ENCODE measurements around the gene ZNF575.
"Not testable (repeated sequence)": the region's sequence is repeated elsewhere in the genome, so short reads cannot be mapped to it uniquely, and the experiment has no call there.

Gene ZNF575

DNA sequence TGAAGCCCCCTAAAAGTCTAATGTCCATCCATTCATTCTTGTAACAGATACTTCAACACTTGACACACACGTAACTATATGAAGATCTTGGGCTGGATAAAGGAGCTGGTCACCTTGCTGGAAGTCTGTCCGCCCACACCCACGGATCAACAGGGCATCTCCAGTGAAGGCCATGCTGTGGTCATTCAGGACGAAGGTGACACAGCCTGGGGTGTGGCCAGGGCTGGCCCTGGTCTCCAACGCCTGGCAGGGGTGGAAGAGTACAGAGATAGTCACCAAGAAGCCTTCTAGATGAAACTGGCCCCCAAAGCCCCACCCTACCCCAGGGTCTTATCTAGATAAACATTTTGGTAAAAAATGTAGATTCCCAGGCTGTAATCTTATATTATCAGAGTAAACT is 21.7 kb upstream of the ZNF575 start:
- no peak for DNase-seq (ENCODE audit: low read depth)

DNA sequence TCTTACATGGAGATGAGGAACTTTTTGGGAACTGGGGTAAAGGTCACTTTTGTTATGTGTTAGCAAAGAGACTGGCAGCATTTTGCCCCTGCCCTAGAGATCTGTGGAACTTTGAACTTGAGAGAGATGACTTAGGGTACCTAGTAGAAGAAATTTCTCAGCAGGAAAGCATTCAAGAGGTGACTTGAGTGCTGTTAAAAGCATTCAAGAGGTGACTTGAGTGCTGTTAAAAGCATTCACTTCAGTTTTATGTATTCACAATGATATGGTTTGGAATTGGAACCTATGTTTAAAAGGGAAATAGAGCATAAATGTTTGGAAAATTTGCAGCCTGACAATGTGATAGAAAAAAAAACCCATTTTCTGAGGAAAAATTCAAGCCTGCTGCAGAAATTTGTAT is 20.6 kb upstream of the ZNF575 start:
- DNase-seq (ENCODE audit: low read depth), result not testable (repeated sequence)

DNA sequence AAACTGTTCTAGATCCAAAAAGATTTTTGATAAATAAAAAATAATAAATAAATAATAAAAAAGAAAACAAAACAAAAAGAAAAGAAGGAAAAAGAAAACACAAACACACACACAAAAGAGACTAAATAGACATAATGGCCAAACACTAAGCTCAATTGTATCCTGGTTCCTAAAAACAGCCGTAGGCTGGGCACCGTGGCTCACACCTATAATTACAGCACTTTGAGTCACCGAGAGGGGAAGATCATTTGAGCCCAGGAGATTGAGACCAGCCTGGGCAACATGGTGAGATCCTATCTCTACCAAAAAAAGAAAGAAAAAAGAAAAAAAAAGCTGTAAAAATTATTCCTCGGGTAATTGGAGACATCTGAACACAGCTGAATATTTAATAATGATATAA is 14.9 kb upstream of the ZNF575 start:
- DNase-seq (ENCODE audit: low read depth), result no peak

DNA sequence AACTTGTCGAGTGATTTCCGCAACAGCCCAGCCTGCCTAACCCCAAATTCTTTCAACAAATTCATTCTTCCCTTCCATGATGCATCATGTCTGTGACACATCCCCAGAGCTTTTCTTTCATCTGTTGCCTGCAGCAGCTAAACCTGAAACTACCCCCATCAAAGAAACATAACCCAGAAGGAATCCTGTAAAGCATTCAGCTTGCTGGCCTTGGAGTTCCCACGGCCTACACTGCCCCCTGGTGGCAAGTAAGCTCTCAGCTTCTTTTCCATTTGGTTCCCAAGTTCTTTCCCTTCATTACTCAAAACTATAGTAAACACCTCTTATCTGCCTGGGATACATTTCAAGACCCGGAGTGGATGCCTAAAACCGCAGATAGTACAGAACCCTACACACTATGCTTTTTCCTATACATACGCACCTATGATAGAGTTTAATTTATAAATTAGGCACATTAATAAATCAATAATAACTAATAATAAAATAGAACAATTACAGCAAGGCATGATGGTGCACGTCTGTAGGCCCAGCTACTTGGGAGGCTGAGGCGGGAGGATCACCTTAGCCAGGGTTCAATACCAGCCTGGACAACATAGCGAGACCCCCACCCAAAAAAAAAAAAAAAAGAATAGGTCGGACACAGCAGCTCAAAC is 13.4 kb upstream of the ZNF575 start:
- peak; percentile 95 for DNase-seq (ENCODE audit: low read depth)

DNA sequence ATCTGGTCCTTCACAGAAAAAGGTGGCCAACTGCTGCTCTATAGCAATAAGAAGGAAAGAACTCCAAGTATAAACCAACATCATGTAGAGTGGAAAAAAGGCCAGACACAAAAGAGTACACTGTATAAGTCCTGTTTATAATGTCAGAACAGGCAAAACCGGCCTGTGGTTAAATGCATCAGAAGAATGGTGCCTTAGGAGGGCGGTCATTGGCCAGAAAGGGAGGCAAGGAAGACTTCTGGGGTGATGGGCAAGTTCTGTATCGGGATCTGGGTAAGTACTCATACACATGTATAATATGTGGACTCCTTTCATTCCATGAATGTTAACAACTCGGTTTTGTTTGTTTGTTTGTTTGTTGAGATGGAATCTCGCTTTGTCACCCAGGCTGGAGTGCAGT is 10.1 kb upstream of the ZNF575 start:
- DNase-seq (ENCODE audit: low read depth), result no peak

DNA sequence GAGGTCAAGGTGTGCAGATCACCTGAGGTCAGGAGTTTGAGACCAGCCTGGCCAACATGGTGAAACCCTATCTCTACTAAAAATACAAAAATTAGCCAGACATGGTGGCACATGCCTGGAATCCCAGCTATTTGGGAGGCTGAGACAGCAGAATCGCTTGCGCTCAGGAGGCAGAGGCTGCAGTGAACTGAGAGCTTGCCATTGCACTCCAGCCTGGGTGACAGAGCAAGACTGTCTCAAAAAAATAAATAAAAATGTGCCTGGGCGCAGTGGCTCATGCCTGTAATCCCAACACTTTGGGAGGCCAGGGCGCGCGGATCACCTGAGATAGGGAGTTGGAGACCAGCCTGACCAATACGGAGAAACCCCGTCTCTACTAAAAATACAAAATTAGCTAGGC is 9.3 kb upstream of the ZNF575 start:
- DNase-seq (ENCODE audit: low read depth), result not testable (repeated sequence)

DNA sequence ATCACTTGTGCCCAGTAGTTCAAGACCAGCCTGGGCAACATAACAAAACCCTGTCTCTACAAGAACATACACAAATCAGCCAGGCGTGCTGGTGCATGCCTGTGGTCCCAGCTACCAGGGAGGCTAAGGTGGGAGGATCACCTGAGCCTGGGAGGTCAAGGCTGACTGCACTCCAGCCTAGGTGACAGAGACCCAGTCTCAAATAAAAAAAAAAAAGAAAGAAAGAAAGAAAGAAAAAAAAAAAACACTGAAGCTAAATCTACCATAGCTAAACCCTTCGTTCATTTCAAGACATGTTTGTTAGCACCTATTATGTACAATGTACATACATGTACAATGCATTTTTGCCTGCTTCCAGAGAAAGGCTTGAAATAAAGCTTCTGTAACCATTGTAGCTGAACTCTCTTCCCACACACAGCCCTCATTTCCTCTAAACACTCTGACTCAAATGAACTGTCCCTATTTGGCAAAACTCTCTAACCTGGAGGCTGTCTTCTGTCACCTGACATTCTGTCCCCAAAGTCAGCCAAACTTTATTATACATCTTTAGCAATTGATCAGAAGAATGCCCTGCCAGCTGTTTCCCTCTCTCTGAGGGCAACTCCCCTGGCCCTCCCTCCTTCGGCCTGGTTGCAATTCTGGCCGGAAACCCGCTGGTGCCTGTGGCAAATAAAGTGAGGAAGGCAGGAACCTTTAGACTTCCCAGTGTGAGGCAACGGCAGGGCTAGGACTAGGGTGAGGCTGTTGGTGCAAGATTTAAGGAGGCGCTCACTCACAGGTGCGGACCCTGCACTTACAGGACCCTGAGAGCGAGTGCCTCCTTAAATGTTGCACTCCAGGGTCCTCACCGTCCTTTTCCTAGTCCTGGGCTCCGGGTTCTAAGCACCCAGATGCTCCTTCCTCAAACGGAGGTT is 7.8 kb upstream of the ZNF575 start:
- peak; percentile 30 for DNase-seq (ENCODE audit: low read depth)

DNA sequence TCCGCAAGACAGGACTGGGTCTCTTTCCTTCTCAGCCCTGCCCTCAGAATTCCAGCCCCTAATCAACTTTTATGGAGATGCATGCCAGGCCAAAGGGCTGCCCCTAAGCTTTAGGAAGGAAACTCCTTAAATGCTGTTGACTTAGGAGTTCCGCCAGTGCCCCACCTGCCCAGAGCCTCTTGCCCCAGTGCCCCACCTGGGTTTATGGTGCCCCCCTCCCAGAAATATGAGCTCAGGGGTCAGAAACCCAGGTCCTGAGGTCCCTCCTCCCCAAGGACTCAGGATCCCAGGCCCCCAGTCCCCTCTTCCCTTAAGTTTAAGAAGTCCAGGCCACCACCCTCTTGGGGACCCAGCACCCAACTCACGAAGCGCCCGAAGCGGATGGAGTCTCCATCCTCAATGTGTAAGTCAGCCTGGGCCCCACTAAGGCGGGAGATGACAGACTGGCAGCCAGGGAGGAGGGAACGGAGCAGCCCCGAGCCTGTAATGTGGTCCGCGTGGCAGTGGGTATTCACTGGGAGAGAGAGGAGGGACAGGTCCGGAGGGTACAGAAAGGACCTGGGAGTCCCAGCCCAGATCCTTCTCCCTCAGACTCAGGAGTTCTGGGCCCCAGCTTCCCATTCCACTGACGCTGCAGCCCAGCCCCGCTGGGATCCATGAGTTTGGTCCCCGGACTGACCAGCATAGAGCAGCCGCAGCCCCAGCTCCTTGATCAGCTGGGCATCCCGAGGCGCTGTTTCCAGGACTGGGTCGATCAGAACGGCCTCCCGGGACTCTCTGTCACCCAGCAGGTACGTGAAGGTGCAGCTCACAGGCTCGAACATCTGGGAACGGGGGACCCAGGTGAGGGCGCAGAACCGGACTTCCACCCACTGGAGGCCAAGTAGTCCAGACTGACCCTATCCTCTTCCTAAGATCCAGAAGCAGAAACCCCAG is 6.9 kb upstream of the ZNF575 start:
- peak; percentile 17 for DNase-seq (ENCODE audit: low read depth)

DNA sequence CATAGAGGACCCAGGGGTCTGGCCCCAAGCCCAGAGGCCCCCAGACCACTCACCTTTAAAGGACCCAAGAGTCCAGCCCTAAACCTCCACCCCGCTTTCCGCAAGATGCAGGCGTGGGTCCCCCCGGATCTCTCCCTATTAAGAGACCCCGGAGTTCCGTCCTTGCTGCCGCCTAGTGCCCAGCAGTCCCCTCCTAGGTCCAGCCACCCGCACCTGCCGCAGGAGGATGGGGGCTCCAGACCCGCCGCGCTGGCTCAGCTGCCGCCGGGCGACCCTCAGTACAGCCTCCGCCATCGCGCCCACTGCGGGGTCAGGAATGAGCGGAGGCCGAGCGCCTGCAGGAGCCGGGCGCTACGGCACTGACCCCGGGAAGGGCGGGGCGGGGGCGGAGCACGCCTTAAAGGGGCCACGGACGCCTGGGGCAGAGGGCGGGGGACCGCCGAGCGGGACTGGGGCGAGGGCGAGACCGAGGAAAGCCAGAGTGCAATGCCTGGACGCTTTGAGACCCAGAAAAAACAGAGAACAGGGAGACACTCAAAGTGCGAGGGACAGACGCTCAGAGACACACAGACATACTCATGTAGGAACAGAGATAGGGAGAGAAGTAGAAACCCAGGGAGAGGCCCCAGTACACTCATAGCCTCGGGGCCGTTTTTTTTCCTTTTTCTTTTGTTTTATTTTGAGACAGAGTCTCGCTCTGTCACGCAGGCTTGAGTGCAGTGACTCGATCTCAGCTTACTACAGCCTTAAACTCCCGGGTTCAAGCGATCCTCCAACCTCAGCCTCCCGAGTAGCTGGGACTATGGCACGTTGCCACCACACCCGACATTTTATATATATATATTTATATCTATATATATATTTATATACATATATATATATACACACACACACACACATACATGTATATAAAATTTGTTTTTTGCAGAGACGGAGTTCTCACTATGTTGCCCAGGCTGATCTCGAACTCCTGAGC is 5.8 kb upstream of the ZNF575 start, which contains the start of gene ETHE1:
Gene ETHE1, minus strand, starts transcription at position 318 of the 976 bp plus-strand sequence. Its CDS starts 24 bp downstream, at position 294.
- DNase-seq (ENCODE audit: low read depth), result peak; percentile 46

DNA sequence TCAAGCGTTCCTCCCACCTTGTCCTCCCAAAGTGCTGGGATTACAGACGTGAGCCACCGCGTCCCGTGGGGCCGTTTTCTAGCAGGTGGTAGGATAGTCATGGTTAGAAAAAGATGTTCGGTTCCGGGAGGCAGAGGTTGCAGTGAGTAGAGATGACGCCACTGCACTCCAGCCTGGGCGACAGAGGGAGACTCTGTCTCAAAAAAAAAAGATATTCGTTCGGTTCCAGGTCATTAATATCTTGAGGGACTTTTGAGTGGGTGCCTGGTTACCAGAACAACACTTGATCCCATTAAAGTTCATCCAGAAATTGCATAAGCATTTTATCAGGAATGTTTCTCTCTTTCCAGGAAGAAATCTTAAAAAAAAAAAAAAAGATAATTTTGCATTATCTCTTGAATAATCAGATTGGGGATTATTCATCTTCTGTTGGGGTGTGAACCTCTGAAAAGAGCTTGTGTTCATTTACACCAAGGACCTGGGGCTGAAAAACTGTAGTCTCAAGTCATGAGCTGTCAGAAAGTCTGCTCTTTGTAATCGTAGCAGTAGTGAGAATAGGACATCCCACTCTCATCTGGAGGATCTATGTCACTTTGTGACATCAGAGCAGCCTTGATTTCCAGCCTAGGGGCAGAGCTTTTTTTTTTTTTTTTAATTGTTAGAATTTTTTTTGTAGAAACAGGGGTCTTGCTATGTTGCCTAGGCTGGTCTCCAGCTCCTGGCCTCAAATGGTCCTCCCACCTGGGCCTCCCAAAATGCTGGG is 4.9 kb upstream of the ZNF575 start:
- DNase-seq (ENCODE audit: low read depth), result no peak

DNA sequence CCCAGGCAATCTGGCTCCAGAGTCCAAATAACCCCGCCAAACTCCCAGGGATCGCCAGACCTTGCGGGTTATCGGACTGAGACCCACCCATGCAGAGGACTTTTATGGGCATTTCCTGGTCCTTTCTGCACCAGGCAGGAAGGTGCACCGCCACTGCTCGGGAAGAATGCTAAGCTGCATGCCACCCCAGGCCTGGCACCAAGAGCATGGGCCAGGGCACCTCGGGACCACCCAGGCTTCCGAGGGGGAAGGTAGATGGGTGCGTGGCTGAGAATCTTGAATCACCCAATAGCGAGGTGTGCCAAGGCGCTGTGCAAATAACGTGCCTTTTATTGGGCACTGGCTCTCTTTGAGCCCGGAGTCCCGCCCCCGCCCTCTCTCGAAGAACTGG is 422 bp upstream of the ZNF575 start:
- DNase-seq (ENCODE audit: low read depth), result no peak

DNA sequence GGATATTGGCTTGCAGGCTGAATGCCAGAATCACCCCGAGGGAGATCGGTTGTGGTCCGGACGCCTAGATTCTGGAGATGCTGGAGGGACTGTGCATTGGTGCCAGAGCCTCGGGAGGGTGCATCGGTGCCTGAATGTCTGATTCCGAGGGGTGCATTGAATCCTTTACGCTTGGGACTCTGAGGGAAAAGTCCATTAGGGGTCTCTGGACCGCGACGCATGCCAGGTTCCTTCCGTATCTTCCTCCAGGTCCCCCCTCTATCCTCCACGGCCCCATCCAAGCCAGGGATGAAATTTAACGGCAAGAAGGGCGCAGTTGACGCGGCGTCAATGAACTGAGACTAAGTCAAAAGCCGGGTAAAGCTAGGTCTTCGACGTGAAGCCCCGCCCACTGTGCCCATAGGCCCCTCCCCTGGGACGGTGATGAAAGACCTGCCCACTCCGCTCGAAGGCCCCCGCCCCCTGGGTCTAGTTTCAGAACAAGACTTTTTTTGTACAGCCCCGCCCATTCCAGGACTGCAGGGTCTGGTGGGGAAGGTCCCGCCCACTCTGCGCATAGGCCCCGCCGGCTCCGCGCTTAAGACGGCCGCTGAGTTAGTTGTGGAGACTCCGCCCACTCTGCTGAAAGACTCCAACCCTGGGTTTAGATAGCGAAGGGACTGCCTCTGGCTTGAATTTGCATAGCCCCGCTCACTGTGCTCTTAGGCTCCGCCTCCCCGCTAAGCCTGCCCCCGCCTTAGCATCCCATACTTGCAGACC is 737 bp downstream of the ZNF575 start:
- DNase-seq (ENCODE audit: low read depth), result peak; percentile 100

DNA sequence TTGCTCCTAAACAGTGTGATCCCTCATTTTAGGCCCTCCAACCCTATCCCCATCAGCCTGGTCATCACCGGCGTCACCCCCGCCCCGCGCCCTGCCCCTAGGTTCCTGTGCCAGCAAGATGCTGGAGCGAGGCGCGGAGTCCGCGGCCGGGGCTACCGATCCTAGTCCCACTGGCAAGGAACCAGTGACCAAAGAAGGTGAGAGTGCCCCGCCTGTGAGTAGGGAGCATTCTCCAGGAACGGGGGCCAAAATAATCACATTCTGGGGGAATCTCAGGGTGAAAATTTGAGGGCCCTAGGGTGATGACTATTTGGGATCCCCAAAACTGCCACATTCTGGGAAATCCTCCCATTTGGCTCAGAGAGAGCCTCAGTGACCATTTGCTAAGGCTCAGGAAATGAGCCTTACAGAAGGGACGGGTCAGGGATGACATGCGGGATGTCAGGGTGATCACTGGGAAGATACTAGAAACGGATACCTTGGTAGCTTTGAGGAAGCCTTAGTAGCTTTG is 1.4 kb downstream of the ZNF575 start:
- DNase-seq (ENCODE audit: low read depth), result no peak

DNA sequence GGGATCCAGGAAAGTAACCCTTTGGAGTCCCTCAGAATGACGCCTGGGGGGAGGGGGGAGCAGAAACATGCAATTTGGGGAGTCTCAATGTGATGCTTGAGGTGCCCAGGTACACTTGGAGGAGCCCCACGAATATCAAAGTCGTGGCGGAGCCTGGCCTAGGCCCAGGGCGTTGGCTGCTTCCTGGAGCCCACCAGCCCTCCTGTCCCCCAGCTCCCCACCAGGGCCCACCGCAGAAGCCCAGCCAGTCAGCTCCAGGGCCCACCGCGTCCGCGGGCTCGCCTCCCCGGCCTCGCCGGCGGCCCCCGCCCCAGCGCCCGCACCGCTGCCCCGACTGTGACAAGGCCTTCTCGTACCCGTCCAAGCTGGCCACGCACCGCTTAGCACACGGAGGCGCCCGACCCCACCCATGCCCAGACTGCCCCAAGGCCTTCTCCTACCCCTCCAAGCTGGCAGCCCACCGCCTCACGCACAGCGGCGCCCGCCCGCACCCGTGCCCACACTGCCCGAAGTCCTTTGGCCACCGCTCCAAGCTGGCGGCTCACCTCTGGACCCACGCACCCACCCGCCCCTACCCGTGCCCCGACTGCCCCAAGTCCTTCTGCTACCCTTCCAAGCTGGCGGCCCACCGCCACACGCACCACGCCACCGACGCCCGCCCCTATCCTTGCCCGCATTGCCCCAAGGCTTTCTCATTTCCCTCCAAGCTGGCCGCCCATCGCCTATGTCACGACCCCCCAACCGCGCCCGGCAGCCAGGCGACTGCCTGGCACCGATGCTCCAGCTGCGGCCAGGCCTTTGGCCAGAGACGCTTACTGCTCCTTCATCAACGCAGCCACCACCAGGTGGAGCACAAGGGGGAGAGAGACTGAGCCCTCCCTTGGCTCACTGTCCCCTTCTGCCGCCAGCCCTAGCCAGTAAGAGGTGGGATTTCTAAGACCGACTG is 2.1 kb downstream of the ZNF575 start:
- peak; percentile 57 for DNase-seq (ENCODE audit: low read depth)

DNA sequence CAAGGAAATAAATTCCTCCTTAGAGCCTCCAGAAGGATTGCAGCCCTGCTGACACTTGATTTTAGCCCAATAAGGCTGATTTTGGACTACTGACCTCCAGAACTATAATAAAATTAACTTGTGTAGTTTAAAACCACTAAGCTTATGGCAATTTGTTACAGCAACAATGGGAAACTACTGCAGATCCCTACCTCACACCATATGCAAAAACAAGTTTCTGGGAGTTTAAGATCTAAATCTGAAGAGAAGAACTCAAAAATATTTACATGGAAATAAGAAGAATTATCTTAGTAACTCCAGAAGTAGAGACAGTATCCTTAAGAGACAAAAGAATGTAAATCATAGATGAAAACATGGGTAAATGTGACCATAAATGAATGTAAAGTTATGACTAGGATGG is 5.9 kb downstream of the ZNF575 start:
- no peak for DNase-seq (ENCODE audit: low read depth)

DNA sequence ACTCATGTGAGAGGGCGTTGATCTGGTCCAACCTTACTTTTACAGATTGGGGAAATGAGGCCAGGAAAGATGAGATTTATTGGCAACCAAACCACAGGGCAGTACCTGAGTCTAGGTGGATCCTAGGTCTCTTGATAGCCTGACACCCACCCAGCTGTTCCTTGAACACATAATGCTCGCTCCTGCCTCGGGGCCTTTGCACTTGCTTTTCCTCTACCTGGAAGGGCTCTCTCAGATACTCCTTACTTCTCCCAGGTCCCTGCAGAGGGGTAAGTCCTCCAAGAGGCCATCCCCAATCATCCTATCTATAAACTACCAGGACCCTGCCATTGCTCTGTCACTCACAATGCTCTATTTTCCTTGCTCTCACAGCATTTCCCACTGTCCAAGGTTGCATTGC is 7.4 kb downstream of the ZNF575 start:
- no peak for DNase-seq (ENCODE audit: low read depth)

DNA sequence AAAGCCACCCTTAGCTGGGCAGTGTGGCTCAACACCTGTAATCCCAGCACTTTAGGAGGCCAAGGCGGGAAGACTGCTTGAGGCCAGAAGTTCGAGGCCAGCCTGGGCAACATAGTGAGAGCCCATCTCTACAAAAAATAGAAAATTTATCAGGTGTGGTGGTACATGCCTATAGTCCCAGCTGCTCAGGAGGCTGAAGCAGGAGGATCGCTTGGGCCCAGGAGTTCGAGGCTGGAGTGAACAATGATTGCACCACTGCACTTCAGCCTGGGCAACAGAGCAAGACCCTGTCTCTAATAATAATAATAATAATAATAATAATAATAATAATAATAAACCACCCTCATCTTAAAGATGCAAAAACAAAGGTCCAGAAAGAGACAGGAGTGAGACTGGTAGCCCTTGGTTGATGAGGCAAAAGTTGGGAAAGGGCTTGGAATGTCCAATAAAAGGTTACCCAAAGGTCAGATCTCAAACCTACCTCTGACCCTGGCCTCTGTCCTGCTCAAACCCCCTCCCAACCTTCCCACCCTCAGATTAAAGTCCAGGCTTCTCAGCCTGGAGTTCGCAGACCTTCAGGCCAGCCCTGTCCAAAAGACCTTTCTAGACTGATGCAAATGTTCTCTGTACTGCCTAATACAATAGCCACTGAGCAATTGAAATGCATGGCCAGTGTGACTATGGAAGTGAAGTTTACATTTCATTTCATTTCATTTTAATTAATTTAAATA is 9.1 kb downstream of the ZNF575 start:
- DNase-seq (ENCODE audit: low read depth), result no peak

All from iris pigment epithelial cell (primary cell).